Thyroid gland (tissue), 4 donors: ENCODE results near the gene MAVS.

Source experiments
- POLR2A ChIP-seq, 2 donors: fragments of 450-650 bp; IDR thresholded peaks; one replicate each; pipeline ENCODE4 v1.6.1; 2017; ENCODE audit warnings: antibody characterized with exemption in 2 of 2, mild to moderate bottlenecking in 2 of 2, moderate library complexity in 1 of 2
- TF ChIP-seq, protein P1 (sequence below), 6 experiments: fragments of 200-600 bp in 3 of 6; fragments of 450-650 bp in 3 of 6; sonication (generic) in 3 of 6; IDR thresholded peaks; one replicate each; pipeline ENCODE4 v1.5.1; 2016 to 2019; ENCODE audit warnings: antibody characterized with exemption in 6 of 6, mild to moderate bottlenecking in 2 of 6, inconsistent platforms in 1 of 6, moderate library complexity in 1 of 6

DNA sequence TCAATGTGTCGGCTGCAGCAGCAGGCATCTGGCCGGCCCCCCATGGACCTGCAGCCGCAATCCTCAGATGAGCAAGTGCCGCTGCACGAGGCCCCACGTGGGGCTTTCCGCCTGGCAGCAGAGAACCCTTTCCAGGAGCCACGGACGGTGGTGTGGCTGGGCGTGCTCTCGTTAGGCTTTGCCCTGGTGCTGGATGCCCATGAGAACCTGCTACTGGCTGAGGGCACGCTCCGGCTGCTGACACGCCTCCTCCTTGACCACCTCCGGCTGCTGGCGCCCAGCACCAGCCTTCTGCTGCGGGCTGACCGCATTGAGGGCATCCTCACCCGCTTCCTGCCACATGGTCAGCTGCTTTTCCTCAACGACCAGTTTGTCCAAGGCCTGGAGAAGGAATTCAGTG is 22.8 kb upstream of the MAVS start:
- TF ChIP-seq POLR2A (IDR thresholded peaks at IDR 0.05): no peak
- TF ChIP-seq, protein P1, sequence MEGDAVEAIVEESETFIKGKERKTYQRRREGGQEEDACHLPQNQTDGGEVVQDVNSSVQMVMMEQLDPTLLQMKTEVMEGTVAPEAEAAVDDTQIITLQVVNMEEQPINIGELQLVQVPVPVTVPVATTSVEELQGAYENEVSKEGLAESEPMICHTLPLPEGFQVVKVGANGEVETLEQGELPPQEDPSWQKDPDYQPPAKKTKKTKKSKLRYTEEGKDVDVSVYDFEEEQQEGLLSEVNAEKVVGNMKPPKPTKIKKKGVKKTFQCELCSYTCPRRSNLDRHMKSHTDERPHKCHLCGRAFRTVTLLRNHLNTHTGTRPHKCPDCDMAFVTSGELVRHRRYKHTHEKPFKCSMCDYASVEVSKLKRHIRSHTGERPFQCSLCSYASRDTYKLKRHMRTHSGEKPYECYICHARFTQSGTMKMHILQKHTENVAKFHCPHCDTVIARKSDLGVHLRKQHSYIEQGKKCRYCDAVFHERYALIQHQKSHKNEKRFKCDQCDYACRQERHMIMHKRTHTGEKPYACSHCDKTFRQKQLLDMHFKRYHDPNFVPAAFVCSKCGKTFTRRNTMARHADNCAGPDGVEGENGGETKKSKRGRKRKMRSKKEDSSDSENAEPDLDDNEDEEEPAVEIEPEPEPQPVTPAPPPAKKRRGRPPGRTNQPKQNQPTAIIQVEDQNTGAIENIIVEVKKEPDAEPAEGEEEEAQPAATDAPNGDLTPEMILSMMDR (IDR thresholded peaks at IDR 0.05): no peak
